Heart right ventricle (tissue), 16 donors: Measurements from ENCODE around the gene PIAS4. TPM values are rescaled to one million over a fixed set of nuclear protein-coding genes. Genes with fewer than 3 reads are reported as not detected.

Source experiments
- ATAC-seq, 8 donors: fragments of 200-7000 bp; cut with Tn5 transposase; one replicate each; pipeline ENCODE4 v1.9.1; 2020; ENCODE audit warnings: mild to moderate bottlenecking in 8 of 8, moderate library complexity in 8 of 8, moderate number of reproducible peaks in 1 of 8
- DNase-seq, 2 donors: peaks; one replicate each; pipeline ENCODE4 v3.0.0-alpha.2; 2020
- H3K27ac ChIP-seq, 10 donors: fragments of 200-600 bp; sonication (generic) in 2 of 10; one replicate each; pipeline versions ENCODE4 v1.5.0 to v1.8.0; 2020 to 2022; ENCODE audit warnings: mild to moderate bottlenecking in 3 of 10
- H3K27me3 ChIP-seq, 7 donors: fragments of 200-600 bp; one replicate each; pipeline ENCODE4 v1.8.0; 2021 to 2022; ENCODE audit warnings: mild to moderate bottlenecking in 2 of 7
- H3K36me3 ChIP-seq, 9 donors: fragments of 200-600 bp; sonication (generic) in 1 of 9; one replicate each; pipeline versions ENCODE4 v1.5.0 to v1.8.0; 2020 to 2022; ENCODE audit warnings: mild to moderate bottlenecking in 2 of 9
- H3K4me1 ChIP-seq, 9 donors: fragments of 200-600 bp; sonication (generic) in 1 of 9; one replicate each; pipeline versions ENCODE4 v1.5.0 to v1.8.0; 2020 to 2022; ENCODE audit warnings: mild to moderate bottlenecking in 4 of 9
- H3K4me3 ChIP-seq, 10 donors: fragments of 200-600 bp; sonication (generic) in 2 of 10; one replicate each; pipeline versions ENCODE4 v1.5.0 to v1.8.0; 2020 to 2022; ENCODE audit warnings: mild to moderate bottlenecking in 7 of 10, moderate library complexity in 2 of 10
- H3K9me3 ChIP-seq, 11 donors: fragments of 200-600 bp in 10 of 11; sonication (generic) in 2 of 11; one replicate each; pipeline versions ENCODE4 v1.5.0 to v1.8.0; 2013 to 2022; ENCODE audit warnings: mild to moderate bottlenecking in 2 of 11, control low read depth in 1 of 11, moderate library complexity in 1 of 11
- CTCF ChIP-seq, 9 donors: fragments of 200-600 bp; sonication (generic) in 2 of 9; IDR thresholded peaks; one replicate each; pipeline versions ENCODE4 v1.5.0 to v1.8.0; 2021 to 2022; ENCODE audit warnings: antibody characterized with exemption in 9 of 9, mild to moderate bottlenecking in 5 of 9, moderate library complexity in 1 of 9
- WGBS, 2 donors: extraction: QIAGEN DNeasy Blood & Tissue Kit; methylation state at CpG; one replicate each; pipeline ENCODE4 v1.1.7; 2013; ENCODE audit warnings: inconsistent platforms in 1 of 2; 5-methylcytosine and 5-hydroxymethylcytosine counted together
- intact Hi-C, 10 donors: fragments of 100-400 bp; cut with DNase I; formaldehyde crosslinking; loops; one replicate each; pipeline versions ENCODE4 v1.11.1 to v1.14.2; 2022
- polyA plus RNA-seq, 2 donors: library from polyadenylated mRNA; stranded (reverse); fragments of 200-250 nt; gene quantifications; one replicate each; pipeline ENCODE4 v1.2.3, GENCODE V29; 2013
- total RNA-seq, 10 donors: library from RNA; stranded (reverse); fragmentation: NEBNext Ultra II Directional in 3 of 10; extraction: Animal tissue kit (Norgen Biotek cat#: 25700) in 3 of 10; gene quantifications; one replicate each; pipeline versions ENCODE4 v1.2.1 to v1.2.4, GENCODE V29; 2021 to 2023
- donor health status: Arrhythmogenic right ventricular cardiomyopathy.
- donor health status: ischemic (EF 13 %, LVEDD 7.1; RV severe dilation, severe dysfunction).
- donor health status: healthy with polysubstance abuse.
- donor health status: DM: no; HTN: yes; CAD: no.
- donor health status: DM: no; HTN: no; CAD: no.
- donor health status: ischemic (EF 25% LVEDD 6.9; RV normal size, moderate dysfunction).
- donor health status: ischemic (EF 25% LVEDD 5.7; RV mildly dilated, moderate dysfunction).
- donor health status: healthy.
- donor health status: DM: yes; HTN: yes; CAD: no.
- donor health status: Ischemic cardiomyopathy.
- donor health status: ischemic (EF 35%, LVEDD 5.7; RV mildly dilated, moderate dysfunction).
- donor health status: nonischemic (EF 11% LVEDD 7.7; RV severe dilation, severe dysfunction).
- donor health status: DM: yes; HTN: yes; CAD: no.
- donor health status: PGD.
- donor health status: ischemic (EF 29% LVEDD 5.4; RV normal size, mild dysfunction).
- donor health status: nonischemic (EF 23%, LVEDD 6.1; RV moderate dilation, normal function).

PIAS4 gene
- total and polyA plus RNA-seq, 12 donors, result 8.5 to 22.8 (median 13.4) TPM

GRCh38 chr19:4052114-4052992 lies 44.8 kb downstream of the PIAS4 start:
- ATAC-seq (peak; percentile 29 to 74 (median 47)), DNase-seq (peak in 1 of 2 donors; percentile 56)
- intact Hi-C loops, result no loop called here
- TF ChIP-seq CTCF (IDR thresholded peaks at IDR 0.05), result no peak
- Histone ChIP-seq H3K36me3 (peaks cover 0 to 92% (median 31%) of the 10 kb centered on the region in 9 donors), H3K27ac (peak overlapping the region in 9 of 10 donors; percentile 35 to 82 (median 71)), H3K9me3 (no peaks in the 10 kb centered on the region), H3K27me3 (no peaks in the 10 kb centered on the region), H3K4me3 (peak overlapping the region in 4 of 10 donors; percentile 1 to 20 (median 13)), H3K4me1 (peaks cover 14 to 53% (median 37%) of the 10 kb centered on the region in 9 donors)
- WGBS, 2 donors, result 50 to 60% methylated on average over 27 of the region's 27 CpGs

GRCh38 chr19:4052993-4053422 lies 45.5 kb downstream of the PIAS4 start:
- ATAC-seq (no peak), DNase-seq (no peak)
- H3K36me3 ChIP-seq, result peaks cover 0 to 86% (median 28%) of the 10 kb centered on the region in 9 donors
- TF ChIP-seq CTCF (IDR thresholded peaks at IDR 0.05), result no peak
- H3K4me3 ChIP-seq, result peak overlapping the region in 4 of 10 donors; percentile 1 to 20 (median 13)
- H3K4me1 ChIP-seq, result peaks cover 17 to 59% (median 43%) of the 10 kb centered on the region in 9 donors
- H3K27ac ChIP-seq, result peak overlapping the region in 9 of 10 donors; percentile 35 to 82 (median 71)
- intact Hi-C loops, result no loop called here
- no peaks in the 10 kb centered on the region for H3K9me3 ChIP-seq
- H3K27me3 ChIP-seq, result no peaks in the 10 kb centered on the region
- 23 to 31% methylated on average over 13 of the region's 13 CpGs for WGBS, 2 donors

- 91 to 92% methylated on average over 78 to 82 of the region's 82 CpGs for WGBS, 2 donors
- Histone ChIP-seq H3K4me1 (peaks cover 23 to 60% (median 50%) of the 10 kb centered on the region in 9 donors), H3K27me3 (no peaks in the 10 kb centered on the region), H3K4me3 (peak overlapping the region in 1 of 10 donors; percentile 20), H3K36me3 (peaks cover 0 to 80% (median 27%) of the 10 kb centered on the region in 9 donors), H3K9me3 (no peaks in the 10 kb centered on the region), H3K27ac (peak overlapping the region in 1 of 10 donors; percentile 82)
- no peak for DNase-seq
- ATAC-seq, result no peak
- TF ChIP-seq CTCF (IDR thresholded peaks at IDR 0.05), result no peak
- intact Hi-C loops, result no loop called here
These were observed 46.1 kb downstream of the PIAS4 start for GRCh38 chr19:4053423-4054324.
